AG04449 (cell line): ENCODE results near the gene CNTN6.

ENCODE experiments used
- CTCF ChIA-PET: fragments of 350-600 bp; formaldehyde crosslinking; extraction: SDS; loops from one replicate; lab custom pipeline; 2021; ENCODE audit warnings: antibody characterized with exemption; lab: Yijun Ruan, JAX
- POLR2A ChIA-PET: fragments of 400-600, 350-600 bp; formaldehyde crosslinking; extraction: SDS; loops from one replicate; lab custom pipeline; 2020; ENCODE audit warnings: antibody characterized with exemption, inconsistent platforms; lab: Yijun Ruan, JAX
- DNase-seq: peaks from one replicate; pipeline ENCODE4 v3.0.0-alpha.2; 2010; ENCODE audit warnings: low read depth, low spot score
- H3K4me3 ChIP-seq: 2 replicates; pipeline ENCODE4 v1.5.1; 2011; ENCODE audit warnings: low read depth, mild to moderate bottlenecking, control low read depth, low read length
- TF ChIP-seq, protein P1 (sequence below): IDR thresholded peaks from one replicate; pipeline ENCODE4 v1.5.1; 2011; ENCODE audit warnings: mild to moderate bottlenecking, moderate library complexity, low read length, control low read depth, inconsistent platforms; ENCODE audit not compliant: insufficient read depth; ENCODE audit errors: missing control alignments

CNTN6 gene

DNA sequence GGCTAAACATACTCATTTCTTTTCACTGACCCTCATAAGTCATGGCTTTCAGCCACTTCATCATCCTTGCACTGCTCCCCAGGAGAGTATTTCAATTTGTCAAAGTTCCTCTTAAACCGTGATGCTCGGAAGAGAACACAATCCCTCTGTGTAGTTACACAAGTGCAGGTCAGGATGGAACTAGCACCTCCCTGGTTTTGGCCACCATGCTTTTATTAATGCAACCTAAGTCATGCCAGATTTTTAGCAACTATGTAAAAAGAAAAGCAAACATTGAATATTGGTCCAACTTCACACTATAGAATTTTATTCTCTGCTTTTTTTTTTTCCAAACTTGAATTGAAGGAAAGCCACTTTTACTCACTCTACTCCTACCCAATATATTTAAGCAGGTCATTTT is 45.2 kb downstream of the CNTN6 start:
- ChIA-PET CTCF (no interaction called here), POLR2A (no interaction called here)
- H3K4me3 ChIP-seq: no peak overlapping the region
- no peak for DNase-seq
- TF ChIP-seq, protein P1, sequence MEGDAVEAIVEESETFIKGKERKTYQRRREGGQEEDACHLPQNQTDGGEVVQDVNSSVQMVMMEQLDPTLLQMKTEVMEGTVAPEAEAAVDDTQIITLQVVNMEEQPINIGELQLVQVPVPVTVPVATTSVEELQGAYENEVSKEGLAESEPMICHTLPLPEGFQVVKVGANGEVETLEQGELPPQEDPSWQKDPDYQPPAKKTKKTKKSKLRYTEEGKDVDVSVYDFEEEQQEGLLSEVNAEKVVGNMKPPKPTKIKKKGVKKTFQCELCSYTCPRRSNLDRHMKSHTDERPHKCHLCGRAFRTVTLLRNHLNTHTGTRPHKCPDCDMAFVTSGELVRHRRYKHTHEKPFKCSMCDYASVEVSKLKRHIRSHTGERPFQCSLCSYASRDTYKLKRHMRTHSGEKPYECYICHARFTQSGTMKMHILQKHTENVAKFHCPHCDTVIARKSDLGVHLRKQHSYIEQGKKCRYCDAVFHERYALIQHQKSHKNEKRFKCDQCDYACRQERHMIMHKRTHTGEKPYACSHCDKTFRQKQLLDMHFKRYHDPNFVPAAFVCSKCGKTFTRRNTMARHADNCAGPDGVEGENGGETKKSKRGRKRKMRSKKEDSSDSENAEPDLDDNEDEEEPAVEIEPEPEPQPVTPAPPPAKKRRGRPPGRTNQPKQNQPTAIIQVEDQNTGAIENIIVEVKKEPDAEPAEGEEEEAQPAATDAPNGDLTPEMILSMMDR: no peak

DNA sequence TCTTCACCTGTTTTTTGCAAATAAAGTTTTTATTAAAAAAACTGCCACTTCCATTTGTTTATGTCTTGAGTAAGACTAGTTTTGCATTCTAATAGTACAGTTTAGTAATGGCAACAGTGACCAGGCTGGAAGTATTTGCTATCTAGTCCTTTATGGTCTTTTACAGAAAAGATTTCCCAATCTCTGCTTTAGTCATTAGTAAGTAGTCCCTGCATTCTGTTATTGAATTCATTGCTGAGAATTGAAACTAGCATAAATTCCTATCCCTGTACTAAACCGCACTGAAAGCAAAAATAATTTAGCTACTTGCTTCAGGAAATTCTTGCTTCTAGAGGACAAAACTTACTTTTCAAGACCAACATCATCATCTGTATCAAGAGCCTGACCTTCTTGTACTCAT is 46.2 kb downstream of the CNTN6 start:
- TF ChIP-seq, protein P1: no peak
- POLR2A ChIA-PET: no interaction called here
- CTCF ChIA-PET: no interaction called here
- no peak overlapping the region for H3K4me3 ChIP-seq
- DNase-seq: no peak

DNA sequence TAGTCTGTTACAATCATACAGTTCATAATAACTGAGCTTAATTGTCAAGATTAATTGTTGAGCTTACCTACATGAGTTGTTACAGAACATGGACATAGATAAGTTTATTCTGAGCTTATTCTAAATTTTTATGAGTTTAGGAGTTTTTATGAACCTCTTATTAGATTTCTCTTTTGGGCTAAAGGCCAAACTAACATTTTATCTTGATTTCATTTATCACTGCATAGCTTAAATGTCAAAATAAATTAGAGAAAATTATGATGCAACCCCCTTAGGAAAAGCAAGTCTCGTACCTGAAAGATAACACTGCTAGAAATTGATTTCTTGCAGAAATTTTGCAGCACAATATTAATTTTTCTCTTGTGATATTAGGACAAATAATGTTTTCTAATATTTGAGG is 54.5 kb downstream of the CNTN6 start:
- DNase-seq: no peak
- CTCF ChIA-PET: no interaction called here
- no peak overlapping the region for H3K4me3 ChIP-seq
- TF ChIP-seq, protein P1: no peak
- POLR2A ChIA-PET: no interaction called here

DNA sequence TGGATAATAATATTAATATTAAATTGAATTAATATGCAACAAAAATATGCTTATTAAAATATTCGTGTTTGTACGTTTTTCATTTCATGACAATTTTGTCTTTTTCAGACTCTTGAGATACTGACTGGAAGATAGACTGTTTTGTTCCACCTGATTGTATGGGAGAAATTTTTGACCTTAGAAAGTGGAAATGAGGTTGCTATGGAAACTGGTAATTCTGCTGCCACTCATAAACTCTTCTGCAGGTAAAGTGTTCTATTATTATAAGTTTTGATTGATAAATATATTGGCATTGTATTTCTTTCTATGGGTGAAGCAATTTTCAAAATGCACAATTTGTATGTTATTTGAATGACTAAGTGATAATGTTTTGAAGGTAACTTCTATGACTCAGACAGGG is 55.0 kb downstream of the CNTN6 start:
- DNase-seq: no peak
- TF ChIP-seq, protein P1: no peak
- ChIA-PET CTCF (no interaction called here), POLR2A (no interaction called here)
- no peak overlapping the region for H3K4me3 ChIP-seq

DNA sequence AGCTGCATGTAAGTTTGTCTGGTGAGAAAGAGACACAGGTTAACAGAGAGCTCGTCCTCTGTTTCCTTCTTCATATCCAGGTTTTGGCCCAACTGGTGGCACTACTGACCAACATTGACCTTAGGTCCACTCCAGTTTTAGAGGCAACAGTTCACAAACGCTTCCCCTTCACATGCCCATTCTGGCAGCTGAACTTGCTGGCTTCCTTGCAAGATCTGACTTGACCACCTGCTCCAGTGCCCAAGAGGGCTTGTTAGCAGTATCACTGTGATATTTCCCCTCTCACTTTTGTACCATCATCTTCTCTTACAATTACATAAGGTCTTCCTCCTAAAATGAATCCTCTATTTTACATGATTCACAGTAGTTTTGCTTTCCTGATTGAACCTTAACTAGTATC is 71.3 kb downstream of the CNTN6 start:
- no peak for DNase-seq
- CTCF ChIA-PET: no interaction called here
- no peak overlapping the region for H3K4me3 ChIP-seq
- POLR2A ChIA-PET: no interaction called here
- TF ChIP-seq, protein P1: no peak

DNA sequence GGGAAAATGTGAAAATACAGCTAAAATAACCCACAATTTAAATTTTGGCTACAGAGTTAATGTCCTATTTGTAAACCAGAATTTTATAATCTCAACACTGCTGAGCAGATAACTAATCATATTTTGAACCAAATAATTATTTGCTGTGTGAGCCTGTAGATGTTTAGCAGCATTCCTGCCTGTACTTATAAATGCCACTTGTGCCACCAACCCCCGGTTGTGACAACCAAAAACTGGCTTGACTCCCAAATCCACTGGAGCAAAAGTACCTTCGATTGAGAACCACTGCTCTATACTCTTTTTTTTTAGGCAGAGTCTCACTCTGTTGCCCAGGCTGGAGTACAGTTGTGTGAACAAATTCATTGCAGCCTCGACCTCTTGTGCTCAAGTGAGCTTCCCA is 78.5 kb downstream of the CNTN6 start:
- TF ChIP-seq, protein P1: no peak
- H3K4me3 ChIP-seq: no peak overlapping the region
- DNase-seq: no peak
- CTCF ChIA-PET: no interaction called here
- POLR2A ChIA-PET: no interaction called here
